AG10803 (cell line): ENCODE results near the gene AMOTL1.

Source experiments
- DNase-seq: peaks from one replicate; pipeline ENCODE4 v3.0.0; 2010; ENCODE audit warnings: low read depth
- H3K4me3 ChIP-seq: 2 replicates; pipeline ENCODE4 v1.5.1; 2011; ENCODE audit warnings: mild to moderate bottlenecking, low read length, control low read depth
- CTCF ChIP-seq: conservative IDR thresholded peaks from 2 replicates; pipeline ENCODE4 v1.5.1; 2011; ENCODE audit warnings: mild to moderate bottlenecking, low read length, control low read depth, inconsistent platforms

AMOTL1 gene

GRCh38 chr11:94796863-94797262 is 28.7 kb downstream of the AMOTL1 start:
- no peak for TF ChIP-seq CTCF
- H3K4me3 ChIP-seq, result no peak overlapping the region
- no peak for DNase-seq

GRCh38 chr11:94799726-94800125 is 31.6 kb downstream of the AMOTL1 start:
- DNase-seq, result no peak
- H3K4me3 ChIP-seq, result no peak overlapping the region
- no peak for TF ChIP-seq CTCF

- DNase-seq, result peak; percentile 83
- no peak overlapping the region for H3K4me3 ChIP-seq
- TF ChIP-seq CTCF, result no peak
Observed at GRCh38 chr11:94800414-94800813, 32.3 kb downstream of the AMOTL1 start.

- no peak for DNase-seq
- no peak for TF ChIP-seq CTCF
- no peak overlapping the region for H3K4me3 ChIP-seq
Observed at GRCh38 chr11:94801866-94802460, 33.8 kb downstream of the AMOTL1 start.

- H3K4me3 ChIP-seq, result no peak overlapping the region
- no peak for DNase-seq
- no peak for TF ChIP-seq CTCF
Observed at GRCh38 chr11:94802501-94802900, 34.3 kb downstream of the AMOTL1 start.

GRCh38 chr11:94803491-94803890 is 35.3 kb downstream of the AMOTL1 start:
- DNase-seq, result peak; percentile 73
- no peak for TF ChIP-seq CTCF

GRCh38 chr11:94804874-94805273 is 36.7 kb downstream of the AMOTL1 start:
- DNase-seq, result no peak
- TF ChIP-seq CTCF, result no peak
- H3K4me3 ChIP-seq, result no peak overlapping the region

More at GRCh38 chr11:94803491-94803890, 35.3 kb downstream of the AMOTL1 start:
- no peak overlapping the region for H3K4me3 ChIP-seq
